RWPE2 (cell line): Measurements from ENCODE around the gene MAP4K2.
A peak's percentile ranks its signal among the peaks of the same experiment; 100 is the strongest.

Source experiments
- ATAC-seq: fragments of 200-7000 bp; cut with Tn5 transposase; 3 replicates; pipeline ENCODE4 v1.9.1; 2021; ENCODE audit warnings: low read depth
- DNase-seq: peaks from one replicate; pipeline ENCODE4 v3.0.0-alpha.2; 2020; ENCODE audit warnings: low spot score
- H3K27ac ChIP-seq: fragments of 450-650 bp; 2 replicates; pipeline ENCODE4 v1.5.1; 2017; ENCODE audit warnings: mild to moderate bottlenecking; ENCODE audit not compliant: poor library complexity, severe bottlenecking
- H3K27me3 ChIP-seq: fragments of 250-450 bp; sonication (Bioruptor Pico); 2 replicates; pipeline ENCODE4 v1.5.1; 2021; ENCODE audit warnings: mild to moderate bottlenecking, moderate library complexity; ENCODE audit not compliant: insufficient read depth, poor library complexity, severe bottlenecking
- H3K36me3 ChIP-seq: fragments of 250-450 bp; sonication (Bioruptor Pico); 2 replicates; pipeline ENCODE4 v1.5.1; 2020; ENCODE audit warnings: low read depth, mild to moderate bottlenecking, moderate library complexity
- H3K4me1 ChIP-seq: fragments of 250-450 bp; sonication (Bioruptor Pico); 2 replicates; pipeline ENCODE4 v1.5.1; 2021; ENCODE audit warnings: mild to moderate bottlenecking, moderate library complexity; ENCODE audit not compliant: insufficient read depth, poor library complexity, severe bottlenecking
- H3K4me3 ChIP-seq: fragments of 250-450 bp; sonication (Bioruptor Pico); 2 replicates; pipeline ENCODE4 v1.5.1; 2021; ENCODE audit warnings: mild to moderate bottlenecking, moderate library complexity; ENCODE audit not compliant: severe bottlenecking
- H3K9me3 ChIP-seq: fragments of 250-450 bp; sonication (Bioruptor Pico); 2 replicates; pipeline ENCODE4 v1.5.1; 2021; ENCODE audit warnings: mild to moderate bottlenecking, moderate library complexity; ENCODE audit not compliant: severe bottlenecking
- TF ChIP-seq, protein P1 (sequence below): fragments of 450-650 bp; IDR thresholded peaks from one replicate; pipeline ENCODE4 v1.5.1; 2017; ENCODE audit warnings: mild to moderate bottlenecking, moderate library complexity; ENCODE audit not compliant: poor library complexity, severe bottlenecking

The MAP4K2 gene

DNA sequence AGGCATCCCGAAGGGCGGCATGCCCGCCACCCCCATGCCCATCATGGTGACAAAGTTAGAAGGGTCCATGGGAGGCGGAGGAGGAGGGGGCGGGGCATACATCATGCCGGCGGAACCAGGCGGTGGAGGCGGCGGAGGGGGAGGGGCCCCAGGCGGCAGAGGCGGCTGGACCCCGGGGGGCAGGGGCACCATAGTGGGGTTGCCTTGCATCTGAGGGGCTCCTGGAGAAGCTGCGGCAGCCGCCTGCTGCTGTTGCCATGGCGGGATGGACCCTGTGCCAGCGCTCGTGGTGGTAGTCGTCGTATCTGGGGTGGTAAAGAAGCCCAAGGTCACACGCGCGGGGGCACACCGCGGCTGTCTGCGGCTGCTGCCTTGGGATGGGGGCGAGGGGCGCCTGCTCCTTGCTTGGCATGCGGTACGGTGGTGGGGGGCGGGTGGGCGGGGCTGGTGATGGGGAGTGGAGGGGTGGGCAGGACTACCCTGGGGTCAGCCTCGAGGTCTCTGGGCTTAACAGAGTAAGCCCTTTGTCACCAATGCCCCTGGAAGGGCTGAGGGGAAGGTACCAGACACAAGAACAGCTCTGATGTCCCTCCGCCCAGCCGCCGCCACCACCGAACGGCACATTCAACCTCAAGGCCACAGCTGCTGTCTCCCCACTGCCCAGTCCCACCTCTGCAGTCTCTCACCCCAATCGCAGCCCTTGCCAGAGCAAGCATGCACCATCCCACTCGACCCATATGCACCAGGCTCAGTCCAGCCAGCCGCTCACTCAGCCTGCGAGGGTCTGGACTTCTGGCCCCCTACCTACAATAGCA is 37.0 kb downstream of the MAP4K2 start:
- H3K4me1 ChIP-seq = peaks cover 17% of the 10 kb centered on the region
- H3K9me3 ChIP-seq = no peaks in the 10 kb centered on the region
- no peak for ATAC-seq

DNA sequence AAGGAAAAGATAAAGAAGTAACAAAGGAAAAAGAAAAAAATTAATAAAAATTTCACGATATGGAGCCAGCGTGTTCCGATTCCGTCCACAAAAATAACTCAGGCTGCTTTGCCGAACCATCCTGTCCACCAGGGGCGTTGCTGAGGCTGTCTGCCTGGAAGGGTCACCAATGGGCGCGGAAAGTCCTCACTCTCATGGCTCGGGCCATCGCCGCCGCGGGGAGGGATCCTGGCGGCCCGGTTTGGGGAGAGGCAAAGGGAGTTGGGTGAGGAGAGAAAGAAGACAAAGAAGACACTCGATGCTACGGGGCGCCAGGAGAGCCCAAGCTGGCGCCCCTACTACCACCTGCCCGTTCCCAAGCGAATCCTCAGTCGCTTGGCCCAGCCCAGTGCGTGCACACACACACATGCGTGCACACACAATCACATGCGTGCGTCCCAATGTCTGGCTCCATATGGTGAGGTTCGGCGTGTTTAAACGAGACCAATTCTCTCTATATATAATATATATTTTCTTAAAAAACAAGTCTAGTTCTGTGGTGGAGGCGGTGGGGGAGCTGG is 37.6 kb downstream of the MAP4K2 start:
- no peak overlapping the region for H3K4me3 ChIP-seq
- H3K27me3 ChIP-seq = no peaks in the 10 kb centered on the region
- TF ChIP-seq, protein P1, sequence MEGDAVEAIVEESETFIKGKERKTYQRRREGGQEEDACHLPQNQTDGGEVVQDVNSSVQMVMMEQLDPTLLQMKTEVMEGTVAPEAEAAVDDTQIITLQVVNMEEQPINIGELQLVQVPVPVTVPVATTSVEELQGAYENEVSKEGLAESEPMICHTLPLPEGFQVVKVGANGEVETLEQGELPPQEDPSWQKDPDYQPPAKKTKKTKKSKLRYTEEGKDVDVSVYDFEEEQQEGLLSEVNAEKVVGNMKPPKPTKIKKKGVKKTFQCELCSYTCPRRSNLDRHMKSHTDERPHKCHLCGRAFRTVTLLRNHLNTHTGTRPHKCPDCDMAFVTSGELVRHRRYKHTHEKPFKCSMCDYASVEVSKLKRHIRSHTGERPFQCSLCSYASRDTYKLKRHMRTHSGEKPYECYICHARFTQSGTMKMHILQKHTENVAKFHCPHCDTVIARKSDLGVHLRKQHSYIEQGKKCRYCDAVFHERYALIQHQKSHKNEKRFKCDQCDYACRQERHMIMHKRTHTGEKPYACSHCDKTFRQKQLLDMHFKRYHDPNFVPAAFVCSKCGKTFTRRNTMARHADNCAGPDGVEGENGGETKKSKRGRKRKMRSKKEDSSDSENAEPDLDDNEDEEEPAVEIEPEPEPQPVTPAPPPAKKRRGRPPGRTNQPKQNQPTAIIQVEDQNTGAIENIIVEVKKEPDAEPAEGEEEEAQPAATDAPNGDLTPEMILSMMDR = no peak
- H3K27ac ChIP-seq = no peak overlapping the region
- H3K9me3 ChIP-seq = no peaks in the 10 kb centered on the region
- DNase-seq = no peak
- peaks cover 74% of the 10 kb centered on the region for H3K36me3 ChIP-seq
- no peak for ATAC-seq
- peaks cover 17% of the 10 kb centered on the region for H3K4me1 ChIP-seq

More for the DNA sequence above, 37.0 kb downstream of the MAP4K2 start:
- H3K27me3 ChIP-seq = no peaks in the 10 kb centered on the region
- H3K27ac ChIP-seq = no peak overlapping the region
- DNase-seq = no peak
- H3K4me3 ChIP-seq = no peak overlapping the region
- TF ChIP-seq, protein P1 = no peak
- peaks cover 80% of the 10 kb centered on the region for H3K36me3 ChIP-seq

DNA sequence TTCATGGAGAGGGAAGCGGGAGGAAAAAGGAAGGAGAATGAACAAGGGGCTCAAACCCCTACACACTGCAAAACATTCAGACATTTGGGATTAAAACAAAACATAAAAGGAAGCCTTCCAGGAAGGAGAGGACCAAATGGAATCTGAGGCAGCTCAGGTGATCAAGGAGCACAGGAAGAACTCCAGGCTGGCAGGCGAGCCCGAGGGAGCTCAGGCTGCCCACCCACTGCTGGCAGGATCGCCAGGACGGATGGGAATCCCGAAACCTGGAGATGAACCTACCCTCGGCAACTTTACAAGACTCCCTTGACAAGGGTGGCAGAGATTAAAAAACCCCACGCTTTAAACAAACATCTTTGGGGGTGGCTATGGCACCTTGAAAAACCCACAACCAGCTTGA is 38.3 kb downstream of the MAP4K2 start:
- Histone ChIP-seq H3K27me3 (no peaks in the 10 kb centered on the region), H3K9me3 (no peaks in the 10 kb centered on the region), H3K27ac (peak overlapping the region; percentile 56), H3K36me3 (peaks cover 67% of the 10 kb centered on the region), H3K4me3 (no peak overlapping the region), H3K4me1 (peaks cover 17% of the 10 kb centered on the region)
- ATAC-seq = no peak
- TF ChIP-seq, protein P1 = no peak
- DNase-seq = no peak

DNA sequence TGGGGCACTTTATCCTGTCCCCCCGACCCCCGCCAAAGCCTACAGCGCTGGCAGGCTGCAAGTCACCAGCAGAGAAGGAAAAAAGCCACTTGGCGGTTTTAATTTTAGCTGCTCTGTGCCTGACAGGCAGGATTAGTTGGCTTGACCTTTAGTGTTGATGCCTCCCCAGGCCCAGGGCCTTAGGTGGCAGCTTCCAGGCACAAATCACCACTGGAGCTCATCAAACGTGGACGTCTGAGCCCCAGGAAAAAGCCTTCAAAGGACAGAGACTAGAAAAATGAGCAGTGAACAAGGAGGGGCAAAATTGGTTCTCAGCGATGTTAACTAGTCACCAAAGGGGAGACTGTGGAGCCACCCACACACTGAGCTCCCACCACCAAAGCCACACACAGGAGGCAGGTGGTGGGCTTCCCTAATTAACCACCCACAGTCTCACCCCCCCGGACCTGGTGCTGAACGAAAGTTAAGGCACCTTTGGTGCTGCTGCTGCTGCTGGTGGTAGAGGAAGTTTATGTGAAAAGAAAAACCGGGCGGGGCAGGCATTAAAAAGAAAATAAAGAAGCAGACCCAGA is 38.9 kb downstream of the MAP4K2 start:
- H3K4me1 ChIP-seq = peaks cover 17% of the 10 kb centered on the region
- H3K4me3 ChIP-seq = no peak overlapping the region
- peaks cover 61% of the 10 kb centered on the region for H3K36me3 ChIP-seq
- no peaks in the 10 kb centered on the region for H3K27me3 ChIP-seq
- TF ChIP-seq, protein P1 = no peak
- no peaks in the 10 kb centered on the region for H3K9me3 ChIP-seq
- peak overlapping the region; percentile 56 for H3K27ac ChIP-seq
- ATAC-seq (no peak), DNase-seq (no peak)
